ENCODE data around the gene AMZ2.

DNA sequence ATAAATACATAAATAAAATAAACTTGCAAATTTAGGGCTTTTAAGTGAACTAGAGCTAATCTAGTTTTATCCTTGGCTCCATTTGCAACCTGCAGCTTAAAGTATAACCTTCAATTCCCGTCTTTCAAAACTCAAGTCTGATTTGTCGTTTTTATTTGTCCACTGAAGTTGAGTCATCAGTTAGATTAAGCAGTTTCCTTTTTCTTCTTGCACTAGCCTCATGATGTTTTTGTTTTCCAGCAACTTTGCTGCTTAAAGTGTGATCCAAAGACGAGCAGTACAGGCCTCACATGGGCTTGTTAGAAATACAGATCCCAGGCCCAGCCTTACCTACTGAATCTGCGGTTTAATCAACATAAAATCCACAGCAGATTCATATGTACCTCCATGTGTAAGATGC is 57.3 kb downstream of the AMZ2 start:
- TF ChIP-seq MAX (CRISPR knock-in tag; IDR thresholded peaks at IDR 0.05) (no peak), JUN (CRISPR knock-in tag; IDR thresholded peaks at IDR 0.05) (no peak), JAZF1 (CRISPR knock-in tag; IDR thresholded peaks at IDR 0.05) (no peak), CTCF (IDR thresholded peaks at IDR 0.05) (no peak), CBFB (CRISPR knock-in tag; IDR thresholded peaks at IDR 0.05; ENCODE audit: low read depth) (no peak), NR3C1 (CRISPR knock-in tag; conservative IDR thresholded peaks at IDR 0.05; ENCODE audit: low read depth) (no peak), HMGXB4 (CRISPR knock-in tag; IDR thresholded peaks at IDR 0.05) (no peak), CREB1 (CRISPR knock-in tag; IDR thresholded peaks at IDR 0.05) (no peak), TEAD4 (CRISPR knock-in tag; IDR thresholded peaks at IDR 0.05) (no peak), STAT6 (CRISPR knock-in tag; conservative IDR thresholded peaks at IDR 0.05; ENCODE audit: low read depth) (no peak), SP1 (CRISPR knock-in tag; conservative IDR thresholded peaks at IDR 0.05) (no peak), ZNF263 (CRISPR knock-in tag; IDR thresholded peaks at IDR 0.05; ENCODE audit: low read depth) (no peak), HMGA2 (CRISPR knock-in tag; IDR thresholded peaks at IDR 0.05) (no peak), ATF1 (CRISPR knock-in tag; IDR thresholded peaks at IDR 0.05) (no peak)

Measured in WTC11 (cell line).